Measurements from ENCODE around the gene RABL3.

GRCh38 chr3:120742198-120742848, at the start of gene RABL3, which contains the start of gene GTF2E1:
- TF ChIP-seq POLR2A (IDR thresholded peaks at IDR 0.05; ENCODE audit: low read depth, low read length) (peak; percentile 76), POLR2AphosphoS5 (IDR thresholded peaks at IDR 0.05; ENCODE audit: low read depth, low read length) (peak; percentile 83)

Measured in GM12892 (cell line).